Neural progenitor cell (in vitro differentiated cells): Measurements from ENCODE around the gene KDM2B. TPM values are rescaled to one million over a fixed set of nuclear protein-coding genes. Genes with fewer than 3 reads are reported as not detected.

Experiments
- DNase-seq: peaks from one replicate; pipeline ENCODE4 v3.0.0-alpha.2; 2016; ENCODE audit warnings: low spot score
- H2AFZ ChIP-seq: fragments of 200-600 bp; sonication (generic); replicated peaks from 2 replicates; pipeline ENCODE4 v1.6.1; 2016; ENCODE audit warnings: antibody characterized with exemption
- H3F3A ChIP-seq: fragments of 200-600 bp; sonication (generic); 2 replicates; pipeline ENCODE4 v1.6.1; 2016; ENCODE audit warnings: antibody characterized with exemption, low read depth
- H3K27ac ChIP-seq: fragments of 200-600 bp; sonication (generic); 2 replicates; pipeline ENCODE4 v1.5.1; 2016; ENCODE audit warnings: mild to moderate bottlenecking
- H3K27me3 ChIP-seq: fragments of 200-600 bp; sonication (generic); 2 replicates; pipeline ENCODE4 v1.6.1; 2016; ENCODE audit warnings: mild to moderate bottlenecking, moderate library complexity
- H3K36me3 ChIP-seq: fragments of 200-600 bp; sonication (generic); 2 replicates; pipeline ENCODE4 v1.5.1; 2016
- H3K4me1 ChIP-seq: fragments of 200-600 bp; sonication (generic); 2 replicates; pipeline ENCODE4 v1.6.1; 2016; ENCODE audit warnings: mixed run types
- H3K4me2 ChIP-seq: fragments of 200-600 bp; sonication (generic); 2 replicates; pipeline ENCODE4 v1.6.1; 2016
- H3K4me3 ChIP-seq: fragments of 200-600 bp; sonication (generic); 2 replicates; pipeline ENCODE4 v1.5.1; 2016
- H3K79me2 ChIP-seq: fragments of 200-600 bp; sonication (generic); 2 replicates; pipeline ENCODE4 v1.6.1; 2016; ENCODE audit warnings: low read depth
- H3K9ac ChIP-seq: fragments of 200-600 bp; sonication (generic); 2 replicates; pipeline ENCODE4 v1.6.1; 2016
- H3K9me3 ChIP-seq: fragments of 200-600 bp; sonication (generic); 2 replicates; pipeline ENCODE4 v1.5.1; 2016; ENCODE audit warnings: low read depth
- H4K20me1 ChIP-seq: fragments of 200-600 bp; sonication (generic); 2 replicates; pipeline ENCODE4 v1.6.1; 2016; ENCODE audit warnings: low read depth
- H3K27ac Mint-ChIP-seq: 3 replicates; pipeline ENCODE4 v1.8.0; 2021; ENCODE audit warnings: mixed read lengths
- H3K27me3 Mint-ChIP-seq: 2 replicates; pipeline ENCODE4 v1.8.0; 2022; ENCODE audit warnings: low read depth, mild to moderate bottlenecking, inconsistent platforms, moderate library complexity, mixed read lengths; ENCODE audit not compliant: insufficient read depth
- H3K36me3 Mint-ChIP-seq: 3 replicates; pipeline ENCODE4 v1.8.0; 2021; ENCODE audit warnings: mixed read lengths
- H3K4me1 Mint-ChIP-seq: 3 replicates; pipeline ENCODE4 v1.8.0; 2021; ENCODE audit warnings: mixed read lengths
- H3K4me3 Mint-ChIP-seq: 3 replicates; pipeline ENCODE4 v1.8.0; 2021; ENCODE audit warnings: mild to moderate bottlenecking, moderate library complexity, mixed read lengths
- H3K9me3 Mint-ChIP-seq: 3 replicates; pipeline ENCODE4 v1.8.0; 2020; ENCODE audit warnings: mixed read lengths
- CTCF ChIP-seq: fragments of 200-600 bp; sonication (generic); IDR thresholded peaks from 2 replicates; pipeline ENCODE4 v1.5.1; 2017; ENCODE audit warnings: antibody characterized with exemption, mild to moderate bottlenecking
- EZH2 ChIP-seq: fragments of 200-600 bp; sonication (generic); IDR thresholded peaks from 2 replicates; pipeline ENCODE4 v1.6.1; 2017; ENCODE audit warnings: antibody characterized with exemption, mild to moderate bottlenecking, moderate library complexity
- EZH2phosphoT487 ChIP-seq: fragments of 200-600 bp; sonication (generic); IDR thresholded peaks from 2 replicates; pipeline ENCODE4 v1.6.1; 2017; ENCODE audit warnings: antibody characterized with exemption
- total RNA-seq: library from RNA; depleted of rRNA; stranded (reverse); fragments of >200 nt; gene quantifications from 2 replicates; pipeline ENCODE4 v1.2.3, GENCODE V29; 2015; ENCODE audit warnings: low replicate concordance

KDM2B gene
- total RNA-seq, 1 donor from 2014 or later, result 85.3 TPM

GRCh38 chr12:121558956-121559355, 21.9 kb downstream of the KDM2B start:
- TF ChIP-seq CTCF, result no peak
- TF ChIP-seq EZH2, result no peak
- no peak for TF ChIP-seq EZH2phosphoT487
- H3K4me3 Mint-ChIP-seq, result no peak overlapping the region
- no peaks in the 10 kb centered on the region for H3K27me3 Mint-ChIP-seq
- Histone ChIP-seq H3K9me3 (no peaks in the 10 kb centered on the region), H3F3A (peaks cover 20% of the 10 kb centered on the region), H2AFZ (no peak overlapping the region), H3K27ac (peak overlapping the region; percentile 13), H3K9ac (no peak overlapping the region), H3K27me3 (no peaks in the 10 kb centered on the region), H4K20me1 (peaks cover 82% of the 10 kb centered on the region), H3K4me2 (no peak overlapping the region), H3K79me2 (peaks cover 88% of the 10 kb centered on the region), H3K4me1 (no peaks in the 10 kb centered on the region), H3K4me3 (no peak overlapping the region), H3K36me3 (no peaks in the 10 kb centered on the region)
- no peak overlapping the region for H3K27ac Mint-ChIP-seq
- H3K9me3 Mint-ChIP-seq, result no peaks in the 10 kb centered on the region
- peaks cover 22% of the 10 kb centered on the region for H3K36me3 Mint-ChIP-seq
- H3K4me1 Mint-ChIP-seq, result peaks cover 4% of the 10 kb centered on the region
- DNase-seq, result no peak

DNA sequence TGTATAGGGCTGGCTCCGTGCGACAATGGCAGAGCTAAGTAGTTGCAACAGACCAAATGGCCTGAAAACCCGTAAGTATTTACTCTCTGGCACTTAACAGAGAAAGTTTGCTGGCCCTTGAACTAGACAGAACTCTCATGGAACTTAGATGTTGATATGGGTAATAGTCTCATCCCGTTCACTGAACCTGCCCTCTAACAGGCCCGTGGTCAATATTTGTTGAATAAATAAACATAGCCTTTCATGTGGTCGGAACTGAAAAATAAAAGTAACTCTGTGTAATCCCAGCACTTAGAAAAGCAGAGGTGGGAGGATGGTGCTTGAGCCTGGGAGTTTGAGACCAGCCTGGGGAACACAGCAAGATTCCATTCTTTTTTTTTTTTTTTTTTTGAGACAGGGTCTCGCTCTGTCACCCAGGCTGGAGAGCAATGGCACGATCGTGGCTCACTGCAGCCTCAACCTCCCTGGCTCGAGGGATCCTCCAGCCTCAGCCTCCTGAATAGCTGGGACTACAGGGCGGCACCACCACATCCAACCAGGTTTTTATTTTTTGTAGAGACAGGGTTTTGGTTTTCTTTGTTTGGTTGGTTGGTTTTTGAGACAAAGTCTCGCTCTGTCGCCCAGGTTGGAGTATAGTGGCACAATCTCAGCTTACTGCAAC, 29.7 kb downstream of the KDM2B start:
- no peak for DNase-seq
- H2AFZ ChIP-seq, result no peak overlapping the region
- Mint-ChIP-seq H3K4me1 (peaks cover 7% of the 10 kb centered on the region), H3K27me3 (no peaks in the 10 kb centered on the region), H3K9me3 (no peaks in the 10 kb centered on the region), H3K36me3 (peaks cover 8% of the 10 kb centered on the region), H3K27ac (no peak overlapping the region), H3K4me3 (no peak overlapping the region)
- H3K4me3 ChIP-seq, result no peak overlapping the region
- peaks cover 10% of the 10 kb centered on the region for H3F3A ChIP-seq
- H3K4me1 ChIP-seq, result no peaks in the 10 kb centered on the region
- H3K36me3 ChIP-seq, result no peaks in the 10 kb centered on the region
- no peak overlapping the region for H3K9ac ChIP-seq
- H3K27ac ChIP-seq, result no peak overlapping the region
- peaks cover 60% of the 10 kb centered on the region for H3K79me2 ChIP-seq
- no peak for TF ChIP-seq CTCF
- TF ChIP-seq EZH2, result no peak
- TF ChIP-seq EZH2phosphoT487, result no peak
- H3K27me3 ChIP-seq, result no peaks in the 10 kb centered on the region
- no peak overlapping the region for H3K4me2 ChIP-seq
- H3K9me3 ChIP-seq, result no peaks in the 10 kb centered on the region
- peaks cover 70% of the 10 kb centered on the region for H4K20me1 ChIP-seq

DNA sequence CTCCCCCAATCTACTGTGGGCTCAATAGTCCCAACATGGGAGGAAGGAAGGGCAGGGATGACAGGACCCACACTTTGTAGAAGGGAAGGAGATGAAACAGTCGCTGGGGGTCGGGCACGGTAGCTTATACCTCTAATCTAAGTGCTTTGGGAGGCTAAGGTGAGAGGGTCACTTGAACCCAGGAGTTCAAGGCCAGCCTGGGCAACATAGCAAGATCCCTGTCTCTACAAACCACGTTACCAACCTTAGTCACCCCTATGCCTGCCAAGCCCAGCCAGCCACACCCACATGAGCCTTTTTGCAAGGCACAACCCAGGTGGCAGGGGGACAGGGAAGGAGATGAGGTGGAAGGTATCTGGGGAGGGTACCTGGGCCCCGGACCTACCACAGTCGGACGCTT, 31.7 kb downstream of the KDM2B start:
- Histone ChIP-seq H3K9me3 (no peaks in the 10 kb centered on the region), H3K4me2 (no peak overlapping the region), H3K36me3 (peaks cover 3% of the 10 kb centered on the region), H2AFZ (no peak overlapping the region), H4K20me1 (peaks cover 61% of the 10 kb centered on the region), H3K4me3 (no peak overlapping the region), H3K27me3 (no peaks in the 10 kb centered on the region), H3K79me2 (peaks cover 46% of the 10 kb centered on the region), H3K4me1 (no peaks in the 10 kb centered on the region), H3K27ac (no peak overlapping the region), H3K9ac (no peak overlapping the region), H3F3A (peaks cover under 1% of the 10 kb centered on the region)
- peaks cover 12% of the 10 kb centered on the region for H3K36me3 Mint-ChIP-seq
- TF ChIP-seq EZH2phosphoT487, result no peak
- no peak for TF ChIP-seq CTCF
- no peak for TF ChIP-seq EZH2
- H3K9me3 Mint-ChIP-seq, result no peaks in the 10 kb centered on the region
- H3K27ac Mint-ChIP-seq, result no peak overlapping the region
- H3K4me3 Mint-ChIP-seq, result no peak overlapping the region
- H3K4me1 Mint-ChIP-seq, result peaks cover 15% of the 10 kb centered on the region
- no peaks in the 10 kb centered on the region for H3K27me3 Mint-ChIP-seq
- DNase-seq, result no peak
